GM19397 (cell line): Measurements from ENCODE around the gene SHC4.
"Not testable (repeated sequence)": the region's sequence is repeated elsewhere in the genome, so short reads cannot be mapped to it uniquely, and the experiment has no call there.

ENCODE experiments used
- ATAC-seq: cut with Tn5 transposase; IDR thresholded peaks from one replicate; pipeline ENCODE4 v1.9.1; 2021; ENCODE audit warnings: mild to moderate bottlenecking, moderate library complexity; ENCODE audit not compliant: unreplicated experiment

The SHC4 gene

DNA sequence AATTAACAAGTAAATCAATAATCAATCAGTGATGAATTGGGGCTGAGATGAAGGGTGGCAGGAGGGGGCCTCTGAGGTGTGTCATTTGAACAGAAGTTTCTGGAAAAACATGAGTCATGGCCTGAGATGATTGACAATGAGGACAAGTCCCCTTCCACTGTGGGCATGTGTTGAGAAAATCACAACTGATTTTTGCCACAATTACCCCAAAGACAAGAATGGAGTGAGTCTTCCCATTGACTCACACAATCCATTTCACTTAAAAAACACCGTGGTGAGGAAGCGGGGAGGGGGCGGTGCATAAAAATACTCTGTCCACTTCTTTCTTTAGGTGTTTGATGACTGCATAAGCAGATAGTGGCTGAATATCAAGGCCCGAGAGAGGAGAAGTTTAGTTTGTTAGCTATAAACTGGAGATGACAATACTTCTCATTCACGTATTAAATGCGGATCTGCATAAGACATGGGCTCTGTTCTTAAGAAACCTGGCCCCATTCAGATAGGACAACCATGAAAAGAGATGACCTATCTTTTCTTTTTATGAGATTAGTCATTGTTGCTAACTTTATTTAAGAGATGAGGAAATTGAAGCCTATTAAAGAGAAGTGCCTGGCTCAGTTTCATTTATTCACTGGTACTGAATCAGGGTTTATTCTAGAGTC lies 34.7 kb downstream of the SHC4 start:
- no peak for ATAC-seq

- ATAC-seq = no peak
These were observed 38.0 kb downstream of the SHC4 start for GRCh38 chr15:48925714-48926223.

- ATAC-seq = no peak
These were observed 39.0 kb downstream of the SHC4 start for GRCh38 chr15:48924528-48925393.

GRCh38 chr15:48922046-48922445 lies 41.7 kb downstream of the SHC4 start:
- no peak for ATAC-seq

- ATAC-seq = no peak
These were observed 47.0 kb downstream of the SHC4 start for GRCh38 chr15:48916721-48917120.

GRCh38 chr15:48915861-48916260 lies 47.9 kb downstream of the SHC4 start:
- ATAC-seq = no peak

DNA sequence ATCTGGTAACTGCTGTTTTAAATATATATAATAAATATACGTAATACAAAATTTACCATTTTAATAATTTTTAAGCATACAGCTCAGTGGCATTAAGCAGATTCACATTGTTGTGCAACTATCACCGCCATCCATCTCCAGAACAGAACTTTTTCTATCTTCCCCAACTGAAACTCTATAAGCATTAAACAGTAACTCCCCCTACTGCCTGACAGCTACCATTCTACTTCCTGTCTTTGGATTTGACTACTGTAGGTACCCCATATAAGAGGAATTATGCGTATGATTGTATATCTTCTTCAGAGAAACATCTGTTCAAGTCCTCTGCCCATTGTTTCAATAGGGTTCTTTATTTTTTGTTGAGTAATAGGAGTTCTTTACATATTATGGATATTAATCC lies 49.0 kb downstream of the SHC4 start:
- ATAC-seq = no peak

GRCh38 chr15:48913141-48913540 lies 50.6 kb downstream of the SHC4 start:
- no peak for ATAC-seq

DNA sequence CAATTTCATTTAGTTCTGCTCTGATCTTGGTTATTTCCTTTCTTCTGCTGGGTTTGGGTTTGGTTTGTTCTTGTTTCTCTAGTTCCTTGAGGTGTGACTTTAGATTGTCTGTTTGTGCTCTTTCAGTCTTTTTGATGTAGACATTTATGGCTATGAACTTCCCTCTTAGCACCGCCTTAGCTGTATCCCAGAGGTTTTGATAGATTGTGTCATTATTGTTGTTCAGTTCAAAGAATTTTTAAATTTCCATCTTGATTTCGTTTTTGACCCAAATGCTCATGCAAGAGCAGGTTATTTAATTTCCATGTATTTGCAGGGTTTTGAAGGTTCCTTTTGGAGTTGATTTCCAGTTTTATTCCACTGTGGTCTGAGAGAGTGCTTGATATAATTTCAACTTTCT lies 53.2 kb downstream of the SHC4 start:
- not testable (repeated sequence) for ATAC-seq

- not testable (repeated sequence) for ATAC-seq
These were observed 54.4 kb downstream of the SHC4 start for GRCh38 chr15:48909313-48909712.

- ATAC-seq = no peak
These were observed 57.9 kb downstream of the SHC4 start for GRCh38 chr15:48905847-48906246.

DNA sequence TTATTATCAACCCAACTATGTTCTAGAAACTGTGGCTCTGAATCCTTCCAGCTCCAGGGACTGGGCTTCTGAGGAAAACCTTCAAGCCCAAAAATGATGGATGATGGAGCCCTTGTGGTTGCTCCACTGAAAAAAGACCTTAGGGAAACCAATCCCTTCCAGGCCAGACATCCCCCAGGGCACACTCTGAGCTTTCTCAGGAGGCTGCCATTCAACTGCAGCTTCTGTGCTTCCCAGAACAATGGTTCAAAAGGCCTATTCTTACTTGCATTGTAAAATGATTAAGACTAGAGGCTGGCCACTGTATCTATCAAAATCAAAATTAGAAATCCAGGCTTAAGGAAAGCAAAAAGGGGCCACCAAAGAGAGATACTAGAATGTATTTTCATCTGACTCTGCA lies 58.5 kb downstream of the SHC4 start:
- ATAC-seq = no peak

- no peak for ATAC-seq
These were observed 59.0 kb downstream of the SHC4 start for GRCh38 chr15:48904758-48905157.

GRCh38 chr15:48899793-48900192 lies 63.9 kb downstream of the SHC4 start:
- no peak for ATAC-seq

DNA sequence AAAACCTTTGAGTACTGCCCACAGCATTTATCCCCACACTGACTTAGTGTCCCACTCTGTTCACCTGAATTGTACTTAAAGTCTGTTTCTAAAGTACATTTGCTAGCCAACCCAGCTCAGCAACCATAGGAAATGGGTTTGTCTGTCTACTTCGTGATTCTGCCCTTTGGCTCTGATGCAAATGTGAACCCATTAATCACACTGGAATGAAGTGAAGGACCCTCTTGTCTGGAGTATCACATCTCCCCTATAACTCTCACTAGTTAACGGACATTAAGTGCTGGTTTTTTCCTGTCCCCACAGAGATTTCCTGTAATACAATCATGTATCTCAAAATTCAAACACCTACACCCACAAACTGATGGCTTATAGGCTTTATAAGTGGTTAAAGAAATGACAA lies 65.3 kb downstream of the SHC4 start:
- no peak for ATAC-seq

DNA sequence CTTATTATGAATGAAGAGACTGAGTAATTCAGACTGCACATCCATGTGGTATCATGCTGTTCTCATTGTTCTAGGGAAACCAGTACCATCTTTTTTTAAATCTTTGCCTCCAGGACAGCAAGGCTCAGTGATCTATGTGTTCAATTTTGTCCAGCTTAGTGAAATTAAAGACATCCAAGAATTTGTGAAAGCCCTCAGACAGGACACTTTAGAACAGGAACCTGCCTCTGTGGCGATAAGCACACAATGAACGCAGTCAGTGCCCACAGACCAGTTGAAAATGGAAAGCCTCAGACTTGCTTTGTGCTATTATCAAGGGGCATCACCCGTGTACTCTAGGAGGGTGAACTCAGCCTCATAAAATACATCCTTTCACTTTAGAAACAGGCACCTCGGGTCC lies 65.7 kb downstream of the SHC4 start:
- no peak for ATAC-seq

DNA sequence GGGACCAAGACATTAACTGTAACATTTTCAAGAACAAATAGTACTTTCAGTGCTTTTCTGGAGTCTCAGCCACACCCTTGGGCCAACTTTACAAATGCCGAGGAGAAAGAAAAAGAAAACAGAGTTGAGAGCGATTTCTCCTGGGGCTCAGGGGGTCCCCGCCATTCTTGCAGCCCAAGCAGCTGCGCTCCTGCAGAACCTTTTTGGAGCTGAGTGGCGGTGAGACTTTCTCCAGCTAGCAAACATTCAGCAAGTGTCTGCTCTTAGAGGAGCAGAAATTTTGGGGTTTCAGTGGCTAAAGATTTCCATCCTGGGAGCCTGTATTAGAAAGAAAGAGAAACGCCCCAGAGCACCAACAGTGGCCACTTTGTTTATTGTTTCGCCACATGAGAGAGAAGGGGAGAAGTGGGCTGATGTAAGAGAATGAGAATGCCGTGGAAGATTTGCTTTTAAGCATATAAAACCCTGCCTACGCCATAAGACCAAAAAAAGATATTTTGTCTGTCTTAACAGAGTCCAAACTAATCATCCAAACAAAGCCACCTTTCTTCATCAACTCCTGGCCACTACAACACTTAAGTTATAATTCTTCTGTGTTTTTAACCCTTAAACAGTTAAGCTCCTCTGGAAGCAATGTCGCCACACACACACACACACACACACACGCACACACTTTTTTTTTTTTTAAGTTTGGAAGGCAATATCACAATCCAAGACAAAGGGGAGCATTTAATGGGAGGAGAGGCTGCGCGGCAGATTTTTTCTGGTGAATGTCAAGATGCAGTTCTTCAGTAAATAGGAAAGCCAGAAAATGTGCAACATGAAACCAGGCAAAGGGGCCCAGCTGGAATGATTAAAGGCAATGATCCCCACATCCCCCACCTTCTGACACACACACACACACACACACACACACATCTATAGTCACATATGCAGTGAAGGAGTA lies 66.6 kb downstream of the SHC4 start:
- ATAC-seq = no peak

DNA sequence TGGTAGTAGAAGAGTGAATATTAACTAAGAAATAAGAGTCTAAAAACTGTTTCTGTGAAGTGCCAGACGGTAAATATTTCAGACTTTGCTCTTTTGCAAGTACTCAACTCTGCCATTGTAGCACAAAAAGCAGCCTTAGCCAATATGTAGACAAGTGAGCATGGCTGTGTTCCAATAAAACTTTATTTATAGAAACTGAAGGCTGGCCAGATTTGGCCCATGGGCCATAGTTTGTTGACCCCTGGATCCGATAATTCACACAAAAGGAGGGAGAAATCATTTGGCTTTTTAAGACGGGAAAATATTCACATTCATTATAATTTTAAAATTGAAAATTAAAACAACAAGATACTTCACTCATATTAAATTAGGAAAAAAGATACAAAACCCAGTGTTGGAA lies 70.4 kb downstream of the SHC4 start:
- no peak for ATAC-seq

- no peak for ATAC-seq
These were observed 72.4 kb downstream of the SHC4 start for GRCh38 chr15:48891232-48891765.

DNA sequence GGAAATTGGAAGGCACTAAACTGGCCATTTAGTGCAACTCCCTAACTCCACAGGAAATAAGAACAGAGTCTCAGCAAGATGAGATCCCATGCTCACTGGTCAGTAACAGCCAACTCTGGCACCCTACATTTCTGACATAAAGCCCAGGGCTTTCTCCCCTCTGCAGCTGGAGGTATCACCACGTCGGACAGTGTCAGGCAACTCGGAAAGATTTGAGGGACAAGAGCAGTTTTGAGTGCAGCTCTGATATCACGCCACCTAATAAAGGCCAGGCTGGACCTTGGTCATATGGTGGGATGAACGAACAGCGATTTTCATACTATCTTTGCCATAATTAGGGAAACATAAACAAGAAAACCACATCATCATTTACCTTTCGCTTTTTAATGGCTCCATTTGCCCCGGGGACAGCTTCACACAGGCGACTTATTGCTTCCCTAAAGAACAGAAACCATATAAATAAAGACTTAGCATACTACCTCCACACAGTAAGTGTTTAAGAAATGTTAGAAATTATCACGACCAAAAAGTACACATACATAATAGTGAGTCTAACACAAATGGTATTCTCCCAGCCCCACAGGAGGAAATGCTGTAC lies 73.2 kb downstream of the SHC4 start:
- ATAC-seq = no peak
